Trophoblast cell (in vitro differentiated cells and primary cell): Measurements from ENCODE around the gene CAST.

Experiments
- DNase-seq, 2 donors: peaks; one replicate each; pipeline ENCODE4 v3.0.0-alpha.2; 2016
- H2AFZ ChIP-seq: 2 replicates; pipeline ENCODE4 v1.6.1; 2013; ENCODE audit warnings: low read length, moderate library complexity, mild to moderate bottlenecking; ENCODE audit not compliant: insufficient read depth, poor library complexity
- H2AK5ac ChIP-seq: 2 replicates; pipeline ENCODE4 v1.6.1; 2013; ENCODE audit warnings: mild to moderate bottlenecking, low read length
- H2BK120ac ChIP-seq: 2 replicates; pipeline ENCODE4 v1.6.1; 2013; ENCODE audit warnings: low read length, mild to moderate bottlenecking, moderate library complexity; ENCODE audit not compliant: insufficient read depth, poor library complexity
- H2BK12ac ChIP-seq: 2 replicates; pipeline ENCODE4 v1.6.1; 2013; ENCODE audit warnings: mild to moderate bottlenecking, low read length, moderate library complexity
- H2BK5ac ChIP-seq: 2 replicates; pipeline ENCODE4 v1.6.1; 2013; ENCODE audit warnings: low read length, low read depth, moderate library complexity, mild to moderate bottlenecking; ENCODE audit not compliant: poor library complexity
- H3K14ac ChIP-seq: 2 replicates; pipeline ENCODE4 v1.6.1; 2013; ENCODE audit warnings: mild to moderate bottlenecking, low read length
- H3K18ac ChIP-seq: 2 replicates; pipeline ENCODE4 v1.6.1; 2013; ENCODE audit warnings: mild to moderate bottlenecking, low read length
- H3K23ac ChIP-seq: 2 replicates; pipeline ENCODE4 v1.6.1; 2013; ENCODE audit warnings: low read length
- H3K27ac ChIP-seq: 2 replicates; pipeline ENCODE4 v1.5.1; 2013; ENCODE audit warnings: low read depth, mild to moderate bottlenecking, inconsistent platforms, low read length, moderate library complexity
- H3K27me3 ChIP-seq: 2 replicates; pipeline ENCODE4 v1.6.1; 2013; ENCODE audit warnings: inconsistent platforms, mild to moderate bottlenecking, low read length, moderate library complexity; ENCODE audit not compliant: insufficient read depth
- H3K36me3 ChIP-seq, 2 experiments: 1 replicate in 1 of 2; 2 replicates in 1 of 2; pipeline ENCODE4 v1.6.1; 2013; ENCODE audit warnings: low read length in 2 of 2, mild to moderate bottlenecking in 2 of 2, moderate library complexity in 1 of 2; ENCODE audit not compliant: insufficient read depth in 2 of 2, control insufficient read depth in 1 of 2
- H3K4ac ChIP-seq: 2 replicates; pipeline ENCODE4 v1.6.1; 2013; ENCODE audit warnings: low read depth, mild to moderate bottlenecking, low read length, moderate library complexity
- H3K4me1 ChIP-seq, 2 experiments: 1 replicate in 1 of 2; 2 replicates in 1 of 2; pipeline ENCODE4 v1.6.1; 2013; ENCODE audit warnings: low read length in 2 of 2, mild to moderate bottlenecking in 2 of 2, moderate library complexity in 1 of 2; ENCODE audit not compliant: insufficient read depth in 2 of 2, control insufficient read depth in 1 of 2
- H3K4me2 ChIP-seq: 2 replicates; pipeline ENCODE4 v1.6.1; 2013; ENCODE audit warnings: inconsistent platforms, mild to moderate bottlenecking, low read length, moderate library complexity
- H3K4me3 ChIP-seq: 2 replicates; pipeline ENCODE4 v1.5.1; 2013; ENCODE audit warnings: mild to moderate bottlenecking, low read depth, low read length, inconsistent platforms
- H3K79me1 ChIP-seq: one replicate; pipeline ENCODE4 v1.6.1; 2013; ENCODE audit warnings: low read length
- H3K79me2 ChIP-seq: 2 replicates; pipeline ENCODE4 v1.6.1; 2013; ENCODE audit warnings: low read length, mild to moderate bottlenecking; ENCODE audit not compliant: control insufficient read depth, insufficient read depth, poor library complexity
- H3K9ac ChIP-seq: 2 replicates; pipeline ENCODE4 v1.6.1; 2013; ENCODE audit warnings: mild to moderate bottlenecking, low read length
- H3K9me3 ChIP-seq: 2 replicates; pipeline ENCODE4 v1.6.1; 2013; ENCODE audit warnings: low read depth, mild to moderate bottlenecking, control low read depth, inconsistent platforms, low read length; ENCODE audit not compliant: insufficient read depth
- H4K12ac ChIP-seq: 2 replicates; pipeline ENCODE4 v1.6.1; 2013; ENCODE audit warnings: low read depth, mild to moderate bottlenecking, low read length, moderate library complexity
- H4K8ac ChIP-seq: 2 replicates; pipeline ENCODE4 v1.6.1; 2013; ENCODE audit warnings: low read depth, mild to moderate bottlenecking, low read length, moderate library complexity
- H4K91ac ChIP-seq: one replicate; pipeline ENCODE4 v1.6.1; 2013; ENCODE audit warnings: low read depth, mild to moderate bottlenecking, low read length, moderate library complexity
- WGBS: extraction: QIAGEN DNeasy Blood & Tissue Kit; methylation state at CpG from one replicate; pipeline ENCODE4 v1.1.7; 2013; ENCODE audit warnings: missing lambda C conversion rate; ENCODE audit not compliant: insufficient read length, insufficient coverage; ENCODE audit errors: extremely low coverage; 5-methylcytosine and 5-hydroxymethylcytosine counted together

Gene CAST

GRCh38 chr5:96736937-96737336 is 74.8 kb downstream of the CAST start:
- Histone ChIP-seq H2AFZ (no peak overlapping the region), H4K8ac (no peak overlapping the region), H3K9me3 (no peaks in the 10 kb centered on the region), H3K9ac (no peak overlapping the region), H3K79me1 (peaks cover 2% of the 10 kb centered on the region), H3K4me2 (no peak overlapping the region), H3K27ac (no peak overlapping the region), H4K91ac (no peak overlapping the region), H3K4ac (no peak overlapping the region), H3K14ac (no peak overlapping the region), H2BK120ac (no peak overlapping the region), H3K27me3 (no peaks in the 10 kb centered on the region), H3K18ac (no peak overlapping the region), H3K4me1 (peaks cover 3 to 4% of the 10 kb centered on the region in 2 experiments), H2BK12ac (no peak overlapping the region), H4K12ac (no peak overlapping the region), H3K79me2 (no peaks in the 10 kb centered on the region), H3K4me3 (no peak overlapping the region), H3K36me3 (peaks cover 12 to 19% of the 10 kb centered on the region in 2 experiments), H2BK5ac (no peak overlapping the region), H2AK5ac (no peak overlapping the region), H3K23ac (no peak overlapping the region)
- DNase-seq = no peak
- no CpG with 5 or more reads among the region's 3 CpGs for WGBS

GRCh38 chr5:96741106-96741505 is 78.9 kb downstream of the CAST start:
- Histone ChIP-seq H3K4me1 (no peaks in the 10 kb centered on the region), H2BK120ac (no peak overlapping the region), H3K4me2 (no peak overlapping the region), H3K18ac (no peak overlapping the region), H3K79me1 (no peaks in the 10 kb centered on the region), H3K36me3 (peaks cover 21 to 34% of the 10 kb centered on the region in 2 experiments), H3K14ac (no peak overlapping the region), H2BK12ac (no peak overlapping the region), H3K23ac (no peak overlapping the region), H4K12ac (no peak overlapping the region), H2BK5ac (no peak overlapping the region), H2AFZ (no peak overlapping the region), H3K9ac (no peak overlapping the region), H3K27me3 (no peaks in the 10 kb centered on the region), H3K27ac (no peak overlapping the region), H4K8ac (no peak overlapping the region), H3K4ac (no peak overlapping the region), H3K4me3 (no peak overlapping the region), H3K79me2 (no peaks in the 10 kb centered on the region), H4K91ac (no peak overlapping the region), H3K9me3 (no peaks in the 10 kb centered on the region), H2AK5ac (no peak overlapping the region)
- no peak for DNase-seq
- no CpG with 5 or more reads among the region's 3 CpGs for WGBS

GRCh38 chr5:96741891-96742309 is 79.7 kb downstream of the CAST start:
- no peaks in the 10 kb centered on the region for H3K27me3 ChIP-seq
- H3K79me1 ChIP-seq = no peaks in the 10 kb centered on the region
- no peak overlapping the region for H2AFZ ChIP-seq
- no peak overlapping the region for H2BK12ac ChIP-seq
- H3K18ac ChIP-seq = no peak overlapping the region
- no peak overlapping the region for H2BK5ac ChIP-seq
- no peak for DNase-seq
- no peak overlapping the region for H3K4me3 ChIP-seq
- H4K91ac ChIP-seq = no peak overlapping the region
- no peak overlapping the region for H3K9ac ChIP-seq
- no peak overlapping the region for H2BK120ac ChIP-seq
- H3K14ac ChIP-seq = no peak overlapping the region
- no CpG with 5 or more reads among the region's 3 CpGs for WGBS
- no peak overlapping the region for H3K27ac ChIP-seq
- no peak overlapping the region for H2AK5ac ChIP-seq
- H3K4ac ChIP-seq = no peak overlapping the region
- no peaks in the 10 kb centered on the region for H3K9me3 ChIP-seq
- H3K23ac ChIP-seq = no peak overlapping the region
- no peak overlapping the region for H4K8ac ChIP-seq
- H3K36me3 ChIP-seq = peaks cover 21 to 33% of the 10 kb centered on the region in 2 experiments
- no peak overlapping the region for H4K12ac ChIP-seq
- H3K79me2 ChIP-seq = no peaks in the 10 kb centered on the region
- H3K4me1 ChIP-seq = no peaks in the 10 kb centered on the region
- no peak overlapping the region for H3K4me2 ChIP-seq

GRCh38 chr5:96742538-96742937 is 80.4 kb downstream of the CAST start:
- Histone ChIP-seq H4K12ac (no peak overlapping the region), H3K4ac (no peak overlapping the region), H3K9ac (no peak overlapping the region), H3K79me2 (no peaks in the 10 kb centered on the region), H2BK12ac (no peak overlapping the region), H3K18ac (no peak overlapping the region), H3K36me3 (peaks cover 21 to 32% of the 10 kb centered on the region in 2 experiments), H3K79me1 (no peaks in the 10 kb centered on the region), H2BK5ac (no peak overlapping the region), H3K4me1 (no peaks in the 10 kb centered on the region), H3K14ac (no peak overlapping the region), H3K4me3 (no peak overlapping the region), H3K27me3 (no peaks in the 10 kb centered on the region), H3K4me2 (no peak overlapping the region), H4K91ac (no peak overlapping the region), H3K23ac (no peak overlapping the region), H2AK5ac (no peak overlapping the region), H2BK120ac (no peak overlapping the region), H4K8ac (no peak overlapping the region), H2AFZ (no peak overlapping the region), H3K27ac (no peak overlapping the region), H3K9me3 (no peaks in the 10 kb centered on the region)
- WGBS = no CpG with 5 or more reads among the region's 9 CpGs
- DNase-seq = no peak
